A549 treated with AZD9567 at 1 μM for 4 hours (cell line): ENCODE results near the gene SLC8A1. TPM values are rescaled to one million over a fixed set of nuclear protein-coding genes. Genes with fewer than 3 reads are reported as not detected.

ENCODE experiments used
- total RNA-seq: library from RNA; stranded (reverse); fragments of 200-300 nt; extraction: Qiagen RNA extraction; gene quantifications from 5 replicates; pipeline ENCODE4 v1.2.3, GENCODE V29; 2022; ENCODE audit not compliant: insufficient read depth

SLC8A1 gene
- total RNA-seq: 0.27 to 0.93 TPM (median 0.28 TPM) in 5 replicates

DNA sequence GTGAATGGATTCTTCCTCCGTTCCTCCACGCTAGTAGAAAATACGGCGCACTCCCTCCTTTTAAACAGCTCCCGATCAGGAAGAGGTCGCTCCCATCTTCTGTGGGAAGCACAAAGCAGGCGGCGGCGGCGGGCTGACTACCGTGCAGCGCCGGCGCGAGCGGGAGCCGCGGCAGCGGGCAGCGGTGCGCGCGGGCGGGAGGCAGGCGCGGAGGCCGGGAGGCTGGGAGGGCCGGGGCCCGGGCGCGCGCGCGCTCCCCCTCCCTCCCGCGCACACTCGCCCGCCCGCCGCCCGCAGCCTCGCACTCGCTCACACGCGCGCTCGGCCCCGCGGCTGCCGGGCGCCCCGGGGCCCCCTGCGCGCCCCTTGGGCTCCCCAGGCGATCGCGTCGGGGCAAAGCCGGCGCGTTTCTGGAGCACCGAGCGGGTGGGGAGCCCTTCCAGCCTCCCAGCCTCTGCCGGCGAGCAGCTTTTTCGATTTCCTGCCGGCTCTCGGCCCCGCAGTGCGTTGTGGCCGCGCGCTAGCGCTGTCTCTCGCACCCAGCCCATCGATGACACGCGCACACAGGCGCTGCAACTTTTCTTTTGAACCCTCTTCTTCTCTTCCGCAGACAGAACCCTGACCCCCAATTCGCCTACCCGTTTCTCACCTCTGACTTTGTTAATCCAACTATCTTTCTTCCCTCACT, at the start of gene SLC8A1:
Gene SLC8A1, minus strand, starts transcription at position 173 of the 688 bp plus-strand sequence.

